Stimulated activated naive CD8-positive, alpha-beta T cell treated with anti-CD3 and anti-CD28 coated beads, Interleukin-15, amount 100 ng/mL, for 72 hours (primary cell): ENCODE data around the gene ZNF581.

Experiments used
- ATAC-seq: fragments of 150-1000 bp; cut with Tn5 transposase; 2 replicates; pipeline ENCODE4 v1.10.0; 2021; ENCODE audit warnings: mild to moderate bottlenecking, moderate library complexity
- DNase-seq, 2 donors: peaks; one replicate each; pipeline ENCODE4 v3.0.0; 2021 to 2022
- H3K27ac Mint-ChIP-seq, 2 donors: one replicate each; pipeline ENCODE4 v1.8.0; 2022; ENCODE audit warnings: mild to moderate bottlenecking in 2 of 2, mixed read lengths in 2 of 2, moderate library complexity in 2 of 2
- H3K27me3 Mint-ChIP-seq: one replicate; pipeline ENCODE4 v1.8.0; 2022; ENCODE audit warnings: mixed read lengths
- H3K4me1 Mint-ChIP-seq: one replicate; pipeline ENCODE4 v1.8.0; 2022; ENCODE audit warnings: mild to moderate bottlenecking, mixed read lengths
- H3K4me3 Mint-ChIP-seq, 2 donors: one replicate each; pipeline ENCODE4 v1.8.0; 2022; ENCODE audit warnings: mild to moderate bottlenecking in 2 of 2, mixed read lengths in 2 of 2, moderate library complexity in 1 of 2
- H3K9me3 Mint-ChIP-seq, 2 donors: one replicate each; pipeline ENCODE4 v1.8.0; 2022; ENCODE audit warnings: mixed read lengths in 2 of 2

ZNF581 gene

DNA sequence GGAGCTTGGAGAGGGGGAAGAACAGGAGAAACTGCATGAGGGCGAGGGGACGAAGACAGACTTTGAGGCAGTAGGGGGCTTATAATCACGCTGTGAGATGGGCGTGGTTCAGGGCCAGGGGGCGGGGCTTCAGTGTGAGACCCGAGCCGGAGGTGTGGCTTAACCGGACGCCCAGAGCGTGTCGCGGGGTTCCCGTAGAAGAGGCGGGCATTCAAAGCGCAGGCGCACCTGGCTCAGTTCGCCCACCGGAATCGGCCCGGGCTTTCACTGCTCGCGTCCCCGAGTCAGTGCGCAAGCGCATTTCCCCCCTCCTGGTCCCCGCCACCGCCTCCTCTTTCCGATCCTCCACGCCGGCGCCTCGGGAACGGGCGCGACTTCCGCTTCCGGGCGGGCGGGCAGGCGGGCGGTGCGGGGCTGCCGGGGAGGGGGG is 38.2 kb upstream of the ZNF581 start:
- DNase-seq (peak; percentile 98 to 99), ATAC-seq (peak; percentile 84)
- Mint-ChIP-seq H3K27ac (peak overlapping the region; percentile 73 to 93), H3K4me3 (peak overlapping the region; percentile 86 to 91), H3K9me3 (no peaks in the 10 kb centered on the region), H3K27me3 (no peaks in the 10 kb centered on the region), H3K4me1 (peaks cover 66% of the 10 kb centered on the region)

DNA sequence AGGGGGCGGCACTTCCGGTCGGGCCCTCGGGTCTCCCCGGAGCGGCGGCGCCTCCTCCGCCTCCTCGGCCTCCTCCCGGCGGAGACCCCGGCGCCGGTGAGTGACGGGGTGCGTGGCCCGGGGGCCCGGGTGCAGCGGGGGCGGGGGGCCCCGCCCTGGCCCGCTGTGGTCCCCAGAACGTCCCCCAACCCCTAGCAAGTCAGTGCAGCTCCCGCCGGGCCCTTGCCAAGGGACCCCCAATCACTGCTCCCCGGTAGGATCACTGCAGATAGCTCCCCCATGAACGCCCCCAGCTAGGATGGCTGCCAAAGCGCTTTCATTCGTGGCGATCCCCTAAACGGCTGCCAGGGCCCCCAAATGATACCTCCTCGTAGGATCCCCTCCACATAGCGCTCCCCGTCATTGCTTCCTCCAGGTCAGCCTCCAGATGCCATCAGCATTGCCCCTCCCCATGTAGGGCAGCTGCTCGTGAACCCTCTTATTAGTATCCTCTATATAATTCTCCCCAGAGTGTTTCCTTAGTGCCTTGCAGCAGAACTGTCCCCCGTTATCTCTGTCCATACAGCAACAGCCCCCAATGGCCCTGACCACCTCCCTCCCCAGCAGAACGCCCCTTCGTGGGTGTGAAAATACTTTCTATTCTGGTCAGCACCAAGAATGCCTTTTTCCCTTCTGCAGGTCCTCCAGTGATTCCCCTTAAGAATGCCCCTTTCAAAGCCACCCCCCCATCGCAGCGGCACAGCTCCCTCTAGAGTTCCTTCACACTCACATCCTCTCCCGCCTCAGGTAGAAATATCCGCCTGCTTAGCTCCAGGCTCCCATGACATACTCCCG is 37.6 kb upstream of the ZNF581 start, which contains the start of gene ZNF865:
TSS of gene ZNF865 (plus strand) at position 11 of the 834 bp plus-strand sequence. CDS start 7,972 bp downstream, outside the sequence.
- H3K4me3 Mint-ChIP-seq, result peak within 1 kb of the TSS; percentile 95 to 98
- DNase-seq, result peak; percentile 62 to 78
- H3K4me1 Mint-ChIP-seq, result peaks cover 70% of the 10 kb centered on the region
- no peaks in the 10 kb centered on the region for H3K27me3 Mint-ChIP-seq
- ATAC-seq, result peak; percentile 55
- H3K9me3 Mint-ChIP-seq, result no peaks in the 10 kb centered on the region
- peak within 1 kb of the TSS; percentile 95 to 96 for H3K27ac Mint-ChIP-seq

DNA sequence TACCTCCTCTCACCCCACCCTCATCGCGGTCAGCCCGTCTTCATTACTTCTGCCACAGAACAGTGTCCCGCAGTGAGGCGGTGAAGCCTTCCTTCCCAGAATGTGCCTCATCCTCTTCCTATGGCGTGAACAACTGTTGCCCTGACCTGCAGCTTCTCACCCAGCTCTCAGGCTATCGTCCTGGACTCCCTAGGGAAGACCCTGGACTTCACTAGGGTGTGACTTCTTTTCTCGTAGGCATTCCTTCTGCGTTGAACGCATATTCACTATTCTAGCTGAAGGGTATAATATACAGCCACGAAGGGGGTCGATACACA is 37.0 kb upstream of the ZNF581 start:
- Mint-ChIP-seq H3K4me3 (peak overlapping the region; percentile 95 to 98), H3K27me3 (no peaks in the 10 kb centered on the region), H3K27ac (peak overlapping the region in 1 of 2 donors; percentile 95), H3K9me3 (no peaks in the 10 kb centered on the region), H3K4me1 (peaks cover 70% of the 10 kb centered on the region)
- DNase-seq, result no peak
- no peak for ATAC-seq

DNA sequence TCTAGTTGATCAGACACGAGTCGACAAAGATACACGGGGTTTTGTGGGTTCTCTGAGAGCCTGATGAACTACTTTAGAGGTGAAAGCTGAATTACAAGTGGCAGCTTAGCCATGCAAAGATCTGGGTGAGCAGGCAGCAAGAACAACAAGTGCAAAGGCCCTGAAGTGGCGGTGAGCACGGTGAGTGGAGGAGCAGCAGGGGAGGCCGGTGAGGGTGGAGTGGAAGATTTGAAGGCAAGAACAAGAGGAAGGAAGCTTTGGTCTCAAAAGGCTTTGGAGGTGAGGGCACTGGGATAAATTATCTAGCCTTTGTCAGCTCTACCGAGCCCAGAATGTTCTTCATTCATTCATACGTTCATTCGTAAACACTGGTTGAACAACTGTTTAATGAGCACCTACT is 36.6 kb upstream of the ZNF581 start:
- H3K9me3 Mint-ChIP-seq, result no peaks in the 10 kb centered on the region
- H3K4me3 Mint-ChIP-seq, result peak overlapping the region; percentile 95 to 98
- peaks cover 70% of the 10 kb centered on the region for H3K4me1 Mint-ChIP-seq
- ATAC-seq, result no peak
- H3K27ac Mint-ChIP-seq, result no peak overlapping the region
- no peak for DNase-seq
- no peaks in the 10 kb centered on the region for H3K27me3 Mint-ChIP-seq

DNA sequence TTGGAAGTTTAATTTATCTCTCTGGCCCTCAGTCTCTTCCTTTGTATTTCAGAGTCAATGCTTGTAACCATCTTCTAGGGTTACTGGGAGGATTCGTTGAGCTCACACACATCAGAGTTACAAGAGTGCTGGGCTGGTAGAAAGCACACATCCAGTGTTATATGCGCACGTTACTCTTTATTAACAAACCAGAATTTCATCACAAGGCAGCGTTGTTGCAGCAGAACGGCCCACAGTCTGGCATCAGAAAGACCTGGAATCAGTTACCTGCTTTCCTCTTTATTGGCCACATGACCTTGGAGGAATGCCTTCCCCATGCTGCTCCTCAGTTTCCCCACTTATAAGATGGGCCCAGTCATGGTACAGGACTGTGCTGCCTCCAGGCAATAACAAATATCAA is 34.1 kb upstream of the ZNF581 start:
- Mint-ChIP-seq H3K27ac (peak overlapping the region in 1 of 2 donors; percentile 41), H3K4me1 (peaks cover 63% of the 10 kb centered on the region), H3K9me3 (no peaks in the 10 kb centered on the region), H3K4me3 (no peak overlapping the region), H3K27me3 (no peaks in the 10 kb centered on the region)
- DNase-seq (no peak), ATAC-seq (no peak)

DNA sequence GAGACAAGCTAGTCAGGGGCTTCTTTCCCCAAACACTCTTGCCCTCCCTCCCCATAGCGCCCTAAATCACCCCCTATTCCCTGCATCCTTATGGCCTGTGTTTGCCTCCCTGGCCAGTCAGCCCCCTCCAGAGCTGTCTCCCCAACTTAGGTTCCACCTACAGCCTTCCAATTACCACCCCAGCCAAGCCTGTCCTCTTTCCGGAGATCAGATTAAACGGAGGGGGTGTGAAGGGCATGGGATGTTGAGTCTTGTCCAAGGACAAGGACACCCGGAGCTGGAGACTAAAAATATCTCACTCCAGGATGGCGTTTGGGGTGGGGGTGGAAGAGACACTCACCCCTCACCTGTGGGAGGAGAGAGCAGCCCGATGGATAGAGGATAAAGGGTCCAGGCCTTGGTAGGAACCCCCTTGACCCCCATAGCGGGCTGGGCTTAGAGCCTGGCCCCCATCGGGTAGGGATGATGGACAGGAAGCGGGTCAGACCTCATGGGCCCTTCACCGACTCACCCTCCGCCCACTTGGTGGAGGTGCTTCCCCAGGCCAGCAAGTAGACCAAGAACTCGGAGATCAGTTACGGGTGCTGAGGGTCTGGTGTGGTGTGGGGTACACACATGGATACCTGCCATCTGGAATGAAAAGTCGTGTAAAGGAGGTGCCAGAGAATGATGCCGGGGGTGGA is 32.0 kb upstream of the ZNF581 start:
- Mint-ChIP-seq H3K9me3 (no peaks in the 10 kb centered on the region), H3K27me3 (no peaks in the 10 kb centered on the region), H3K27ac (peak overlapping the region; percentile 44 to 66), H3K4me3 (no peak overlapping the region), H3K4me1 (peaks cover 52% of the 10 kb centered on the region)
- ATAC-seq, result no peak
- DNase-seq, result no peak

DNA sequence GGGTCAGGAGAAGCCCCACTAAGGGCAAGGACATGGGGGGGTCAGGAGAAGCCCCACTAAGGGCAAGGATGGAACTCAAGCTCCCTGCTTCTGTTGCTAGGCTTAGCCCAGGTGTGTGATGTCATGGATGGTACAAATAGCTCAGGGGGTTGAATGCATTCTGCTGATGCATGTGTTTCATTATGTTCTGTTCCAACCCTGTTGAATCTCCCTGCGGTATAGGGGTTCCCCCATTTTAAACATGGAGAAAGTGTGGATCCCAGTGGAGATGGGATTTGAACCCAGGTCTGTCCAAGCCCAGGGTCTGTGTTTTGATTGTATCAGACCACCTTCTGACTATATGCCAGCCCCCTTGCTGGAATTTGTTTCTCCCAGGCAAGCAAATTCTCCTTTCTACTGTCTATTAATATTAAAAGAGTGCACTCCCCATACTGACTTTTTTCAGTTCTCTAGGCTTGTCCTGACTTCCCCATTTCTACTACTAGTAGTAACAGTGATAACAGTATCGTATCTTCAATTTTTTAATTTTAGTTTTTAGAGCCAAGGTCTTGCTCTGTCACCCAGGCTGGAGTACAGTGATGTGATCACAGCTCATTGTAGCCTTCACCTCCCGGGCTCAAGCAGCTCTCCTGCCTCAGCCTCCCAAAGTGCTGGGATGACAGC is 31.3 kb upstream of the ZNF581 start:
- no peaks in the 10 kb centered on the region for H3K9me3 Mint-ChIP-seq
- H3K27me3 Mint-ChIP-seq, result no peaks in the 10 kb centered on the region
- peak overlapping the region; percentile 44 to 66 for H3K27ac Mint-ChIP-seq
- H3K4me1 Mint-ChIP-seq, result peaks cover 45% of the 10 kb centered on the region
- ATAC-seq, result no peak
- no peak for DNase-seq
- no peak overlapping the region for H3K4me3 Mint-ChIP-seq

DNA sequence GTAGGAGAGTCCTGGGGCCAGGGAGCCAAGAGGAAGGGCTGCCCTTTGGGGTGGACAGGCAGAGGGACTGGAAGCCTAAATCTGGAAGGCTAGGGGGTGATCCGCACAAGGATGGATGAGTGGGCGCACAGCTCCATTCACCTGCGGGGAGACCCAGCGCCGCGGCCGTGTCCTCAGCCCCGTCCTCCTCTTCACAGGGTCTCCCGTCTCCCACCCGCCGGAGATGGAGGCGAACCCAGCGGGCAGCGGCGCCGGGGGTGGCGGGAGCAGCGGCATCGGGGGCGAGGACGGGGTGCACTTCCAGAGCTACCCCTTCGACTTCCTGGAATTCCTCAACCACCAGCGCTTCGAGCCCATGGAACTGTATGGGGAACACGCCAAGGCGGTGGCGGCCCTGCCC is 30.1 kb upstream of the ZNF581 start:
- peaks cover 35% of the 10 kb centered on the region for H3K4me1 Mint-ChIP-seq
- H3K27me3 Mint-ChIP-seq, result no peaks in the 10 kb centered on the region
- H3K27ac Mint-ChIP-seq, result no peak overlapping the region
- ATAC-seq, result no peak
- no peaks in the 10 kb centered on the region for H3K9me3 Mint-ChIP-seq
- no peak for DNase-seq
- H3K4me3 Mint-ChIP-seq, result no peak overlapping the region

DNA sequence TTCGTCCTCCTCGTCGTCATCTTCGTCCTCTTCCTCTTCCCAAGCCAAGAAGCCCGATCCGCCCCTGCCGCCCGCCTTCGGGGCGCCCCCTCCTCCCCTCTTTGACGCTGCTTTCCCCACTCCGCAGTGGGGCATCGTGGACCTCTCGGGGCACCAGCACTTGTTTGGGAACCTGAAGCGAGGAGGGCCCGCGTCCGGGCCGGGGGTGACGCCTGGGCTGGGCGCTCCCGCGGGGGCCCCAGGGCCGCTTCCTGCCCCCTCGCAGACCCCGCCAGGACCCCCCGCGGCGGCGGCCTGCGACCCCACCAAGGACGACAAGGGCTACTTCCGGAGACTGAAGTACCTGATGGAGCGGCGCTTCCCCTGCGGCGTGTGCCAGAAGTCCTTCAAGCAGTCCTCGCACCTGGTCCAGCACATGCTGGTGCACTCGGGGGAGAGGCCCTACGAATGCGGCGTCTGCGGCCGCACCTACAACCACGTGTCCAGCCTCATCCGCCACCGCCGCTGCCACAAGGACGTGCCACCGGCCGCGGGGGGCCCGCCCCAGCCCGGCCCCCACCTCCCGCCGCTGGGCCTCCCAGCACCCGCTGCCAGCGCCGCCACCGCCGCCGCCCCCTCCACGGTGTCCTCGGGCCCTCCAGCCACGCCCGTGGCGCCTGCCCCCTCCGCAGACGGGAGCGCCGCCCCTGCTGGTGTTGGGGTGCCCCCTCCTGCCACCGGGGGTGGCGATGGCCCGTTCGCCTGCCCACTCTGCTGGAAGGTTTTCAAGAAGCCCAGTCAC is 29.3 kb upstream of the ZNF581 start:
- ATAC-seq, result peak; percentile 61
- Mint-ChIP-seq H3K9me3 (no peaks in the 10 kb centered on the region), H3K27me3 (no peaks in the 10 kb centered on the region), H3K4me1 (peaks cover 40% of the 10 kb centered on the region), H3K4me3 (no peak overlapping the region), H3K27ac (peak overlapping the region in 1 of 2 donors; percentile 54)
- no peak for DNase-seq

DNA sequence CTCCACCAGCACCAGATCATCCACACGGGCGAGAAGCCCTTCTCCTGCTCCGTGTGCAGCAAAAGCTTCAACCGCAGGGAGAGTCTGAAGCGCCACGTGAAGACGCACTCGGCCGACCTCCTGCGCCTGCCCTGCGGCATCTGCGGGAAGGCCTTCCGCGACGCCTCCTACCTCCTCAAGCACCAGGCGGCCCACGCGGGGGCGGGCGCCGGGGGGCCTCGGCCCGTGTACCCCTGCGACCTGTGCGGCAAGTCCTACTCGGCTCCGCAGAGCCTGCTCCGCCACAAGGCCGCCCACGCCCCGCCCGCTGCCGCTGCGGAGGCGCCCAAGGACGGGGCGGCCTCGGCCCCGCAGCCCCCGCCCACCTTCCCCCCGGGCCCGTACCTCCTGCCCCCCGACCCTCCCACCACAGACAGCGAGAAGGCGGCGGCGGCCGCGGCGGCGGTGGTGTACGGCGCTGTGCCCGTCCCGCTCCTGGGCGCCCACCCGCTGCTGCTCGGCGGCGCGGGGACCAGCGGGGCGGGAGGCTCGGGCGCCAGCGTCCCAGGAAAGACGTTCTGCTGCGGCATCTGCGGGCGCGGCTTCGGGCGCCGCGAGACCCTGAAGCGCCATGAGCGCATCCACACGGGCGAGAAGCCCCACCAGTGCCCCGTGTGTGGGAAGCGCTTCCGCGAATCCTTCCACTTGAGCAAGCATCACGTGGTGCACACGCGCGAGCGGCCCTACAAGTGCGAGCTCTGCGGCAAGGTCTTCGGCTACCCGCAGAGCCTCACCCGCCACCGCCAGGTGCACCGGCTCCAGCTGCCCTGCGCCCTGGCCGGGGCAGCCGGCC is 28.5 kb upstream of the ZNF581 start:
- H3K4me1 Mint-ChIP-seq, result peaks cover 40% of the 10 kb centered on the region
- no peak overlapping the region for H3K27ac Mint-ChIP-seq
- H3K4me3 Mint-ChIP-seq, result no peak overlapping the region
- no peak for DNase-seq
- no peaks in the 10 kb centered on the region for H3K9me3 Mint-ChIP-seq
- H3K27me3 Mint-ChIP-seq, result no peaks in the 10 kb centered on the region
- peak; percentile 70 for ATAC-seq

DNA sequence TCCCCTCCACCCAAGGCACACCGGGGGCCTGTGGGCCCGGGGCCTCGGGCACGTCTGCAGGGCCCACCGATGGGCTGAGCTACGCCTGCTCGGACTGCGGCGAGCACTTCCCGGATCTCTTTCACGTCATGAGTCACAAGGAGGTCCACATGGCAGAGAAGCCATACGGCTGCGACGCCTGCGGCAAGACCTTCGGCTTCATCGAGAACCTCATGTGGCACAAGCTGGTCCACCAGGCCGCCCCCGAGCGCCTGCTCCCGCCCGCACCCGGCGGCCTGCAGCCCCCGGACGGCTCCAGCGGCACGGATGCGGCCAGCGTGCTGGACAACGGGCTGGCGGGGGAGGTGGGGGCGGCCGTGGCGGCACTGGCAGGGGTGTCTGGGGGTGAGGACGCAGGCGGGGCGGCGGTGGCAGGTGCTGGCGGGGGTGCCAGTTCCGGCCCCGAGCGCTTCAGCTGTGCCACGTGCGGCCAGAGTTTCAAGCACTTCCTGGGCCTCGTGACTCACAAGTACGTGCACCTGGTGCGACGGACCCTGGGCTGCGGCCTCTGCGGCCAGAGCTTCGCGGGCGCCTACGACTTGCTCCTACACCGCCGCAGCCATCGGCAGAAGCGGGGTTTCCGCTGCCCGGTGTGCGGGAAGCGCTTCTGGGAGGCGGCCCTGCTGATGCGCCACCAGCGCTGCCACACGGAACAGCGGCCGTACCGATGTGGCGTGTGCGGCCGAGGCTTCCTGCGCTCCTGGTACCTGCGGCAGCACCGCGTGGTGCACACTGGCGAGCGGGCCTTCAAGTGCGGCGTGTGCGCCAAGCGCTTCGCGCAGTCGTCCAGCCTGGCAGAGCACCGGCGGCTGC is 27.7 kb upstream of the ZNF581 start:
- peak; percentile 19 for ATAC-seq
- Mint-ChIP-seq H3K4me3 (no peak overlapping the region), H3K9me3 (no peaks in the 10 kb centered on the region), H3K27me3 (no peaks in the 10 kb centered on the region), H3K27ac (no peak overlapping the region), H3K4me1 (peaks cover 42% of the 10 kb centered on the region)
- DNase-seq, result no peak

DNA sequence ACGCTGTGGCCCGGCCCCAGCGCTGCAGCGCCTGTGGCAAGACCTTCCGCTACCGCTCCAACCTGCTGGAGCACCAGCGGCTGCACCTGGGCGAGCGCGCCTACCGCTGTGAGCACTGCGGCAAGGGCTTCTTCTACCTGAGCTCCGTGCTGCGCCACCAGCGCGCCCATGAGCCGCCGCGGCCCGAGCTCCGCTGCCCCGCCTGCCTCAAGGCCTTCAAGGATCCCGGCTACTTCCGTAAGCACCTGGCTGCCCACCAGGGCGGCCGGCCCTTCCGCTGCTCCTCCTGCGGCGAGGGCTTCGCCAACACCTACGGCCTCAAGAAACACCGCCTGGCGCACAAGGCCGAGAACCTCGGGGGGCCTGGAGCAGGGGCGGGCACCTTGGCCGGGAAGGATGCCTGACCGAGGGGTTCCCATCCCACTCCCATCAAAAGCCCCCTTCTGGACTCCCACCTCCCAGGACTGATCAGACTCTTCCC is 27.0 kb upstream of the ZNF581 start:
- ATAC-seq (no peak), DNase-seq (no peak)
- Mint-ChIP-seq H3K9me3 (no peaks in the 10 kb centered on the region), H3K27ac (no peak overlapping the region), H3K4me3 (no peak overlapping the region), H3K27me3 (no peaks in the 10 kb centered on the region), H3K4me1 (peaks cover 42% of the 10 kb centered on the region)

DNA sequence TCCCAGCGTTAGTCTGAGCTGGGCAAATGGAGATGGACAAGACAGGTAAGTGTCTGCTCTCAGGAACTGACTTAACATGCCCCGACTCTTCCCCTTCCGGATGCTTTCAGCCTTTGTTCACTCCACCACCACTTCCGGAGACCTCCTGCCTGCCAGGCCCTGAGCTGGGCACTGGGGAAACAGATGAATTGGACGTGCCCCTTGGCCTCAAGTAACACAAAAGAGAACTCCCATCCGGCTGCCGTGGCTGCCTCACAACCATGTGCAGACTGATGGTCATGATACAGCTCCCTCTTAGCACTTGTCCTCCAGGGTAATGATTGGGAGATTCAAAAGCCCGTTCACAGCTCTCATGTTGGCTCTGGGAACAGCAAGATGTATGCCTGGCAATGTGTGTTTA is 26.0 kb upstream of the ZNF581 start:
- Mint-ChIP-seq H3K9me3 (no peaks in the 10 kb centered on the region), H3K4me1 (peaks cover 41% of the 10 kb centered on the region), H3K4me3 (no peak overlapping the region), H3K27me3 (no peaks in the 10 kb centered on the region), H3K27ac (no peak overlapping the region)
- ATAC-seq, result no peak
- no peak for DNase-seq

DNA sequence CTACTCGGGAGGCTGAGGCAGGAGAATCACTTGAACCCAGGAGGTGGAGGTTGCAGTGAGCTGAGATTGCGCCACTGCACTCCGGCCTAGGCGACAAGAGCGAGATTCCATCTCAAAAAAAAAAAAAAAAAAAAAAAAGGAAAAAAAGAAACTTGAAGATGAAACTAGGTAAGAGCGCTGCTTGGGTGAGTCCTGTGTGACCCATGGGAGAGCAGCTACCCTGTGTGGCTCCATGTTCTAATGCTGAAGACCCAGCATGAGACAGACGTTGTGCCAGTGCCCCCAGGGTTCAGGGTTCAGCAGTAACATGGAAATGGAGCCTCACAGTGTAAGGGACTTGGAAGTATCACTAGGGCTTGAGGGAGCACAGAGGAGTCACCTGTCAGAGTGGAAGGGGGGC is 25.0 kb upstream of the ZNF581 start:
- Mint-ChIP-seq H3K4me1 (peaks cover 41% of the 10 kb centered on the region), H3K27ac (peak overlapping the region in 1 of 2 donors; percentile 61), H3K27me3 (no peaks in the 10 kb centered on the region), H3K4me3 (no peak overlapping the region), H3K9me3 (no peaks in the 10 kb centered on the region)
- ATAC-seq (no peak), DNase-seq (no peak)
